ENCODE data around the gene ST14. TPM values are rescaled to one million over a fixed set of nuclear protein-coding genes. Genes with fewer than 3 reads are reported as not detected.

ST14 gene
- total and polyA plus RNA-seq, 3 donors from 2014 or later = 0.55 to 5.8 (median 2.4) TPM

DNA sequence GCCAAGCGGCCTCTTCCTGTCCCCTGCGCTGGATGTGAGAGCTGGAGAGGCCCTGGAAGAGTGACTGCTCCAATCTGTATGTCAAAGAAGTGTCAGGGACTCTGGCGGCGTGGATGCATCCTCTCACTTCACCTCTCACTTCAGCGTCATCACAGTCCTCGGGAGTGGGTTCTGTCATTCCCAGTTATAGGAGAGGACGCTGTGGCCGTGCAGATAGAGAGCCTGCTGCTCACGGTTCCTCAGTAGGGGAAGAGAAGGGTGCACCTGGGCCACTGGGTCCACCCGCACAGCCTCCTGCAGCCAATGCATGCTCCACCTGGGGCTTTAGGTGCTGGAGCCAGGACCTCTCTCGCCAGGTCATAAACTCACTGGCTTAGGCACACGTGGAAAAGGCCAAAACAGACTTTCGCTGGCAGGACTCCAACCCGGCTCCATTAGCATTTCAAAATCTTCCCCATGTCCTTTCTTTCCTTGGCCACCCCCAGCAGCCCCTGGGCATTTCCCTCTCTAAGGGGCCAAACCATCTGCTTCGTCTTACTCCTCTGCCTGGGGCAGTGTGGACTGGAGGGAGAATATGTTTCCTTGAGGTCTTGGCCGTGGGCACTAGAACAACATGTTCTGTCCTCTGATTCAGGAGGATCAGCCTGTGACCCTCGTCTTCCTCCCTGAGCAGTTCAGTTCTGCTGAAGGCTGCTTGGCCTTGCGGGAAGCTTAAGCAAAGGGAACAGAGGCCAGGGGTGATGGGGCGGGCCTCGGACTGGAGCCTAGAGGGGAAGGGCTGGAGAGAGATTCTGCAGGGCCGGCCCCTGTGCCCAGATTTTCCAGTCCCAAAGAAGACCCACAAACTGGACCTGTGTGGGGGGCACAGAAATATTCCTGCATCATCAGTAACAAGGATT is 57.8 kb downstream of the ST14 start:
- TF ChIP-seq, protein P1, sequence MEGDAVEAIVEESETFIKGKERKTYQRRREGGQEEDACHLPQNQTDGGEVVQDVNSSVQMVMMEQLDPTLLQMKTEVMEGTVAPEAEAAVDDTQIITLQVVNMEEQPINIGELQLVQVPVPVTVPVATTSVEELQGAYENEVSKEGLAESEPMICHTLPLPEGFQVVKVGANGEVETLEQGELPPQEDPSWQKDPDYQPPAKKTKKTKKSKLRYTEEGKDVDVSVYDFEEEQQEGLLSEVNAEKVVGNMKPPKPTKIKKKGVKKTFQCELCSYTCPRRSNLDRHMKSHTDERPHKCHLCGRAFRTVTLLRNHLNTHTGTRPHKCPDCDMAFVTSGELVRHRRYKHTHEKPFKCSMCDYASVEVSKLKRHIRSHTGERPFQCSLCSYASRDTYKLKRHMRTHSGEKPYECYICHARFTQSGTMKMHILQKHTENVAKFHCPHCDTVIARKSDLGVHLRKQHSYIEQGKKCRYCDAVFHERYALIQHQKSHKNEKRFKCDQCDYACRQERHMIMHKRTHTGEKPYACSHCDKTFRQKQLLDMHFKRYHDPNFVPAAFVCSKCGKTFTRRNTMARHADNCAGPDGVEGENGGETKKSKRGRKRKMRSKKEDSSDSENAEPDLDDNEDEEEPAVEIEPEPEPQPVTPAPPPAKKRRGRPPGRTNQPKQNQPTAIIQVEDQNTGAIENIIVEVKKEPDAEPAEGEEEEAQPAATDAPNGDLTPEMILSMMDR (IDR thresholded peaks at IDR 0.05) = no peak
- TF ChIP-seq POLR2A (IDR thresholded peaks at IDR 0.05) = no peak
- WGBS, 2 donors = 58 to 64% methylated on average over 20 to 21 of the region's 21 CpGs
- peak overlapping the region in 1 of 2 donors; percentile 31 for H3K27ac ChIP-seq
- H3K4me3 ChIP-seq = no peak overlapping the region
- peaks cover 21% of the 10 kb centered on the region for H3K4me1 ChIP-seq
- intact Hi-C loops (cut with DNase I; ENCODE audit: low total_unique reads) = loop anchor here (10.0 kb wide), 1 partner anchor 207 kb away; the partner anchor contains the start of gene ADAMTS8
- no peaks in the 10 kb centered on the region for H3K27me3 ChIP-seq
- no peaks in the 10 kb centered on the region for H3K9me3 ChIP-seq
- DNase-seq = peak; percentile 80
- no peaks in the 10 kb centered on the region for H3K36me3 ChIP-seq (ENCODE audit: low read depth, missing control alignments)

DNA sequence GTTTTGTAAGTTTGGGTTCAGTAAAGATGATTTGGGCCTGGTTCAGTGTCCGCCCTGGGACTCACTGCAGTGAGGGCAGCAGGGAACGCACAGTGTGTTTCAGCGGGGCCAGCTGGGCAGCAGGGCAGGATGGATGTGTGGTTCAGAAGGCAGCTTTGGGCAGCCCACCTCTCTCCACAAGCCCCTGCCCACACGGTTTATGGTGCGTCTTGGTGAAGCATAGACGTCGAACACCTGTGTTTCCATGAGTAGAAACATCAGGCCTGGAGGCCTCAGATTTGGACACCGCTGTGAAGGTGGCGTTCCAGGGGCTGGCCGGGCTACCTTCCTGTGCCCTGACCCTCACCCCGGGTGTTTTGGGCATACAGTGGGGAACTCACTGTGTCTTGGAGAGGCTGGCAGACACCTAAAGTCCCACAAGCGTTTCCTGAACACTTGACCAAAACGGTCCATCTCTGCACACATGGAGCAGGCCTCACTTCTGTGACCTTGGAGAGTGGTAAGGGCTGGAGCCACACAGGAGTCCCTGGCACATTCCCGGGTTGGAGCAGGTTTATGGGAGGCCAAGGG is 59.0 kb downstream of the ST14 start:
- intact Hi-C loops (cut with DNase I; ENCODE audit: low total_unique reads) = loop anchor here (10.0 kb wide), 1 partner anchor 206 kb away; the partner anchor contains the start of gene ADAMTS8
- 90 to 91% methylated on average over 13 to 14 of the region's 14 CpGs for WGBS, 2 donors
- no peaks in the 10 kb centered on the region for H3K36me3 ChIP-seq (ENCODE audit: low read depth, missing control alignments)
- DNase-seq = no peak
- H3K4me1 ChIP-seq = peaks cover 21% of the 10 kb centered on the region
- H3K4me3 ChIP-seq = no peak overlapping the region
- no peak overlapping the region for H3K27ac ChIP-seq
- TF ChIP-seq, protein P1 (IDR thresholded peaks at IDR 0.05) = no peak
- TF ChIP-seq POLR2A (IDR thresholded peaks at IDR 0.05) = no peak
- H3K27me3 ChIP-seq = no peaks in the 10 kb centered on the region
- no peaks in the 10 kb centered on the region for H3K9me3 ChIP-seq

DNA sequence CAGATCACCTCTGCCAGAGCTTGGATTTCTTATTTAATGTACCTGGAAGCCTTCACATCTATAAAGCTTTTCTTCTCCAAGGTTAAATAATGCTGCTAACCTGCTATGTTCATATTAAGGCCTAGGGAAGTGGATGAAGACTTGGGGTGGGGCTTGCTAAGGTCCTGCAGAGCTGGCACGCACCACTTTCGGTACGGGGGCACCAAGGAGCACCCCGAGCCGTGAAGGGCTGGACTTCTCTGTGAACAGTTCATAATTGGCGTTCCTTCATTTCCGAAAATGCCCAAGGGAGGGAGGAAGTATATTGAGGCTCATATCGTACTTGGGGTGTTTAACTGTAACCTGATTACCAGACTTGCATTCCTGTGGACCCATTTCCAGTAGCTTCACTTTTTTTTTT is 59.6 kb downstream of the ST14 start:
- no peak for DNase-seq
- WGBS, 2 donors = 91 to 92% methylated on average over 8 of the region's 8 CpGs
- intact Hi-C loops (cut with DNase I; ENCODE audit: low total_unique reads) = loop anchor here (10.0 kb wide), 1 partner anchor 206 kb away; the partner anchor contains the start of gene ADAMTS8
- TF ChIP-seq, protein P1 (IDR thresholded peaks at IDR 0.05) = no peak
- TF ChIP-seq POLR2A (IDR thresholded peaks at IDR 0.05) = no peak
- no peaks in the 10 kb centered on the region for H3K9me3 ChIP-seq
- peaks cover 21% of the 10 kb centered on the region for H3K4me1 ChIP-seq
- no peaks in the 10 kb centered on the region for H3K27me3 ChIP-seq
- H3K4me3 ChIP-seq = no peak overlapping the region
- no peaks in the 10 kb centered on the region for H3K36me3 ChIP-seq (ENCODE audit: low read depth, missing control alignments)
- H3K27ac ChIP-seq = no peak overlapping the region

DNA sequence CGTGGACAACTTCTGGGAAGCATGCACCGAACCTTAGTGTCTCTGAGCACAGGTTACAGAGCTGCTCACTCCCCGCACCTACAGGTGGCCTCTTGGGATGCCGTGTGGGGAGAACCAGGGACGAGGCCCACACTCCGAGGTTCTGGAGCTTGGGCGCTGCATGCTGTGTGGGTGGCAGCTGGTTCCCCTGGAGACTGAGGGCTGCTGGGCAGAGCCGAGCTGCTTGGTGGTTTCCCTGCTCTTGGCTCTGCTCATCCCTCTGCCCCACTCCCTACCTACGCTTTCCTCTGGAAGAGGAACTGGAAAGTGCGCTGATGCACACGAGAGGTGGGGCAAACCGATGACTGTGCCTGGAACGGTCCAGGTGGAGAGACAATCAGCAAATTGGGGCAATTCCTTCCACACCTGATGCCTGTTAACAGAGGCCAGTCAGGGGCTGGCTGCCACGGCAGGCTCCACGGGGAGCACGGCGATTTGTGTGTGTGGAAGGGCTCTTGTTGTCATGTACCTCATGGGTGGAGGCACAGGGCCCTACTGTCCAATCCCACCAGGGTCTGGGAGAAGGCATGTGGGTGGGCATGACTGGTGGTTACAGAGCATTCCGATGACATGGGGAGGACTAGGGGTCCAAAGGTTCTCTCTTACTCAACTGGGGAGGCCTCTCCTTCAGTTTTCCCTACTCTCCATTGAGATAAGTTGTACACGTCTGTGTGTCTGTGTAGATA is 60.9 kb downstream of the ST14 start:
- Histone ChIP-seq H3K27me3 (no peaks in the 10 kb centered on the region), H3K4me1 (peaks cover 21% of the 10 kb centered on the region), H3K4me3 (no peak overlapping the region), H3K27ac (no peak overlapping the region), H3K36me3 (ENCODE audit: low read depth, missing control alignments) (no peaks in the 10 kb centered on the region), H3K9me3 (no peaks in the 10 kb centered on the region)
- no peak for DNase-seq
- intact Hi-C loops (cut with DNase I; ENCODE audit: low total_unique reads) = no loop called here
- TF ChIP-seq, protein P1 (IDR thresholded peaks at IDR 0.05) = no peak
- TF ChIP-seq POLR2A (IDR thresholded peaks at IDR 0.05) = no peak
- 79 to 89% methylated on average over 13 to 19 of the region's 19 CpGs for WGBS, 2 donors
